Left forelimb (tissue), 1 donor: ENCODE measurements around the gene DIP2C.

Experiments
- DNase-seq: peaks from one replicate; pipeline ENCODE4 v3.0.0-alpha.2; 2018; ENCODE audit warnings: low spot score

The DIP2C gene

GRCh38 chr10:498760-499435, 190.6 kb downstream of the DIP2C start:
- no peak for DNase-seq

GRCh38 chr10:497898-498451, 191.5 kb downstream of the DIP2C start:
- no peak for DNase-seq

- DNase-seq: no peak
These were observed 192.2 kb downstream of the DIP2C start for GRCh38 chr10:497289-497688.

- DNase-seq: no peak
These were observed 194.9 kb downstream of the DIP2C start for GRCh38 chr10:494556-494955.

- DNase-seq: no peak
These were observed 195.3 kb downstream of the DIP2C start for GRCh38 chr10:494149-494542.

- no peak for DNase-seq
These were observed 195.9 kb downstream of the DIP2C start for GRCh38 chr10:493391-494148.

- no peak for DNase-seq
These were observed 196.6 kb downstream of the DIP2C start for GRCh38 chr10:492836-493235.

- no peak for DNase-seq
These were observed 197.6 kb downstream of the DIP2C start for GRCh38 chr10:491667-492424.

GRCh38 chr10:490891-491571, 198.4 kb downstream of the DIP2C start:
- no peak for DNase-seq

- no peak for DNase-seq
These were observed 199.2 kb downstream of the DIP2C start for GRCh38 chr10:490256-490655.

GRCh38 chr10:489330-489729, 200.1 kb downstream of the DIP2C start:
- no peak for DNase-seq

- DNase-seq: no peak
These were observed 200.6 kb downstream of the DIP2C start for GRCh38 chr10:488933-489215.

GRCh38 chr10:488081-488932, 201.2 kb downstream of the DIP2C start:
- DNase-seq: peak; percentile 53

- DNase-seq: peak; percentile 52
These were observed 202.7 kb downstream of the DIP2C start for GRCh38 chr10:486666-487322.

GRCh38 chr10:486206-486605, 203.3 kb downstream of the DIP2C start:
- DNase-seq: peak; percentile 64

- DNase-seq: peak; percentile 34
These were observed 203.7 kb downstream of the DIP2C start for GRCh38 chr10:485776-486175.

GRCh38 chr10:484925-485661, 204.4 kb downstream of the DIP2C start:
- peak; percentile 66 for DNase-seq

GRCh38 chr10:484441-484924, 205.0 kb downstream of the DIP2C start:
- peak; percentile 70 for DNase-seq

GRCh38 chr10:483261-483660, 206.2 kb downstream of the DIP2C start:
- peak; percentile 66 for DNase-seq

- peak; percentile 47 for DNase-seq
These were observed 206.6 kb downstream of the DIP2C start for GRCh38 chr10:482848-483247.
